Stimulated activated CD4-positive, alpha-beta T cell treated with anti-CD3 and anti-CD28 coated beads, Interleukin-2, amount 100 ng/mL, for 4 hours (primary cell): ENCODE data around the gene CATSPER1.
"Not testable (repeated sequence)": the region's sequence is repeated elsewhere in the genome, so short reads cannot be mapped to it uniquely, and the experiment has no call there.

Source experiments
- DNase-seq: peaks from one replicate; pipeline ENCODE4 v3.0.0-alpha.2; 2020; ENCODE audit warnings: low read depth

The CATSPER1 gene

GRCh38 chr11:66051766-66052663 is 25.7 kb upstream of the CATSPER1 start, which contains the start of gene SF3B2:
TSS of gene SF3B2 (plus strand) at chr11:66052364. CDS start at chr11:66052385, 21 bp downstream.
- DNase-seq: peak; percentile 94

- DNase-seq: no peak
These were observed 25.1 kb upstream of the CATSPER1 start for GRCh38 chr11:66051371-66051765.

GRCh38 chr11:66050581-66051231 is 24.4 kb upstream of the CATSPER1 start:
- DNase-seq: no peak

GRCh38 chr11:66048547-66049323 is 22.5 kb upstream of the CATSPER1 start, which contains the start of gene GAL3ST3:
TSS of gene GAL3ST3 (minus strand) at chr11:66049161. CDS start at chr11:66045415, 3,746 bp downstream.
- no peak for DNase-seq

GRCh38 chr11:66047541-66048365 is 21.5 kb upstream of the CATSPER1 start:
- no peak for DNase-seq

- DNase-seq: no peak
These were observed 20.6 kb upstream of the CATSPER1 start for GRCh38 chr11:66046901-66047300.

- peak; percentile 77 for DNase-seq
These were observed 18.9 kb upstream of the CATSPER1 start for GRCh38 chr11:66045177-66045639.

GRCh38 chr11:66044757-66045156 is 18.5 kb upstream of the CATSPER1 start:
- DNase-seq: no peak

GRCh38 chr11:66042996-66043906 is 17.0 kb upstream of the CATSPER1 start:
- DNase-seq: no peak

GRCh38 chr11:66042227-66042995 is 16.1 kb upstream of the CATSPER1 start:
- DNase-seq: no peak

GRCh38 chr11:66039765-66040164 is 13.5 kb upstream of the CATSPER1 start:
- no peak for DNase-seq

GRCh38 chr11:66037327-66037726 is 11.0 kb upstream of the CATSPER1 start:
- no peak for DNase-seq

- no peak for DNase-seq
These were observed 10.0 kb upstream of the CATSPER1 start for GRCh38 chr11:66036334-66036710.

GRCh38 chr11:66035653-66036333 is 9.5 kb upstream of the CATSPER1 start:
- DNase-seq: no peak

GRCh38 chr11:66032957-66033735 is 6.9 kb upstream of the CATSPER1 start:
- no peak for DNase-seq

GRCh38 chr11:66023186-66023440 is 3.2 kb downstream of the CATSPER1 start:
- not testable (repeated sequence) for DNase-seq

GRCh38 chr11:66022401-66023185 is 3.7 kb downstream of the CATSPER1 start:
- DNase-seq: peak; percentile 62
